T-helper 22 cell (primary cell): ENCODE measurements around the gene KCNIP3.
"Not testable (repeated sequence)": the region's sequence is repeated elsewhere in the genome, so short reads cannot be mapped to it uniquely, and the experiment has no call there.

ENCODE experiments used
- DNase-seq: peaks from one replicate; pipeline ENCODE4 v3.0.0-alpha.2; 2020; ENCODE audit warnings: low read depth

Gene KCNIP3

GRCh38 chr2:95296880-95297487 lies at the start of gene KCNIP3:
Gene KCNIP3, plus strand, starts transcription at chr2:95297347. Its CDS starts 92 bp downstream, at chr2:95297439.
- no peak for DNase-seq

- DNase-seq, result no peak
Measured at GRCh38 chr2:95258271-95258670, 38.9 kb upstream of the KCNIP3 start.

- no peak for DNase-seq
Measured at GRCh38 chr2:95260028-95261023, 36.8 kb upstream of the KCNIP3 start.

GRCh38 chr2:95261602-95262001 lies 35.5 kb upstream of the KCNIP3 start:
- no peak for DNase-seq

- DNase-seq, result no peak
Measured at GRCh38 chr2:95262896-95263542, 34.1 kb upstream of the KCNIP3 start.

GRCh38 chr2:95264624-95265023 lies 32.5 kb upstream of the KCNIP3 start:
- no peak for DNase-seq

GRCh38 chr2:95265182-95265581 lies 32.0 kb upstream of the KCNIP3 start:
- no peak for DNase-seq

GRCh38 chr2:95266781-95267430 lies 30.2 kb upstream of the KCNIP3 start:
- DNase-seq, result no peak

GRCh38 chr2:95267458-95268210 lies 29.5 kb upstream of the KCNIP3 start:
- DNase-seq, result no peak

GRCh38 chr2:95268211-95269035 lies 28.7 kb upstream of the KCNIP3 start:
- DNase-seq, result no peak

- DNase-seq, result no peak
Measured at GRCh38 chr2:95269036-95269680, 28.0 kb upstream of the KCNIP3 start.

- DNase-seq, result not testable (repeated sequence)
Measured at GRCh38 chr2:95269745-95270144, 27.4 kb upstream of the KCNIP3 start.

GRCh38 chr2:95270541-95271081 lies 26.5 kb upstream of the KCNIP3 start:
- DNase-seq, result no peak

GRCh38 chr2:95271381-95271971 lies 25.7 kb upstream of the KCNIP3 start:
- DNase-seq, result no peak

GRCh38 chr2:95272299-95272751 lies 24.8 kb upstream of the KCNIP3 start:
- no peak for DNase-seq

GRCh38 chr2:95272781-95273180 lies 24.4 kb upstream of the KCNIP3 start:
- DNase-seq, result no peak

- DNase-seq, result no peak
Measured at GRCh38 chr2:95273566-95274290, 23.4 kb upstream of the KCNIP3 start.
